Neural cell (in vitro differentiated cells): ENCODE results near the gene ZNF577. TPM values are rescaled to one million over a fixed set of nuclear protein-coding genes. Genes with fewer than 3 reads are reported as not detected.

ENCODE experiments used
- H2AFZ ChIP-seq: fragments of 200-600, 300-800 bp; sonication (generic), shearing (Covaris generic); 2 replicates; pipeline ENCODE4 v1.6.0; 2014; ENCODE audit warnings: low read depth, mild to moderate bottlenecking, antibody characterized with exemption, low read length, moderate library complexity
- H3F3A ChIP-seq: fragments of 200-600 bp; shearing (Covaris generic); 2 replicates; pipeline ENCODE4 v1.6.1; 2016; ENCODE audit warnings: mild to moderate bottlenecking, moderate library complexity, mixed read lengths, antibody characterized with exemption, low read length; ENCODE audit not compliant: insufficient read depth, poor library complexity, severe bottlenecking
- H3K27ac ChIP-seq: fragments of 200-600, 300-800 bp; sonication (generic), shearing (Covaris generic); 2 replicates; pipeline ENCODE4 v1.5.1; 2014; ENCODE audit warnings: mild to moderate bottlenecking, low read length, moderate library complexity
- H3K27me3 ChIP-seq: fragments of 300-800, 200-600 bp; sonication (generic), shearing (Covaris generic); 2 replicates; pipeline ENCODE4 v1.6.0; 2014; ENCODE audit warnings: mild to moderate bottlenecking, low read depth, low read length, moderate library complexity; ENCODE audit not compliant: insufficient read depth
- H3K36me3 ChIP-seq: fragments of 300-800, 200-600 bp; sonication (generic), shearing (Covaris generic); 2 replicates; pipeline ENCODE4 v1.5.1; 2014; ENCODE audit warnings: mild to moderate bottlenecking, antibody characterized with exemption, low read length, moderate library complexity; ENCODE audit not compliant: insufficient read depth
- H3K4me2 ChIP-seq: fragments of 300-800, 200-600 bp; sonication (generic), shearing (Covaris generic); 2 replicates; pipeline ENCODE4 v1.6.0; 2014; ENCODE audit warnings: mild to moderate bottlenecking, low read length
- H3K4me3 ChIP-seq: fragments of 300-800, 200-600 bp; sonication (generic), shearing (Covaris generic); 2 replicates; pipeline ENCODE4 v1.5.1; 2014; ENCODE audit warnings: mild to moderate bottlenecking, low read length, moderate library complexity
- H3K79me2 ChIP-seq: fragments of 200-600 bp; shearing (Covaris generic); replicated peaks from 2 replicates; pipeline ENCODE4 v1.6.0; 2014; ENCODE audit warnings: mild to moderate bottlenecking, low read length, moderate library complexity; ENCODE audit not compliant: insufficient read depth
- H3K9ac ChIP-seq: fragments of 300-800, 200-600 bp; sonication (generic), shearing (Covaris generic); 2 replicates; pipeline ENCODE4 v1.6.1; 2016; ENCODE audit warnings: mild to moderate bottlenecking, low read length, mixed read lengths
- H3K9me2 ChIP-seq: fragments of 200-600 bp; shearing (Covaris generic); 2 replicates; pipeline ENCODE4 v1.6.1; 2016; ENCODE audit warnings: mild to moderate bottlenecking, low read length, mixed read lengths; ENCODE audit not compliant: insufficient read depth
- H3K9me3 ChIP-seq: fragments of 200-600, 300-800 bp; sonication (generic), shearing (Covaris generic); 2 replicates; pipeline ENCODE4 v1.6.1; 2016; ENCODE audit warnings: mild to moderate bottlenecking, mixed run types, low read length, moderate library complexity, mixed read lengths
- H4K20me1 ChIP-seq: fragments of 200-600 bp; shearing (Covaris generic); 2 replicates; pipeline ENCODE4 v1.6.1; 2016; ENCODE audit warnings: mild to moderate bottlenecking, mixed run types; ENCODE audit not compliant: insufficient read depth
- EP300 ChIP-seq: fragments of 450-650 bp; conservative IDR thresholded peaks from 2 replicates; pipeline ENCODE4 v1.6.1; 2014; ENCODE audit warnings: antibody characterized with exemption, mild to moderate bottlenecking, moderate library complexity; ENCODE audit not compliant: poor library complexity, severe bottlenecking
- EZH2 ChIP-seq: fragments of 200-600, 300-800 bp; shearing (Covaris generic), sonication (generic); IDR thresholded peaks from 2 replicates; pipeline ENCODE4 v1.6.1; 2014; ENCODE audit warnings: antibody characterized with exemption, low read length, borderline replicate concordance, mild to moderate bottlenecking; ENCODE audit not compliant: insufficient read depth, poor library complexity, severe bottlenecking
- MXI1 ChIP-seq: fragments of 450-650 bp; conservative IDR thresholded peaks from 2 replicates; pipeline ENCODE4 v1.6.1; 2014; ENCODE audit warnings: antibody characterized with exemption, mild to moderate bottlenecking; ENCODE audit not compliant: poor library complexity, severe bottlenecking
- POLR2AphosphoS5 ChIP-seq: IDR thresholded peaks from 2 replicates; pipeline ENCODE4 v1.6.1; 2012
- RAD21 ChIP-seq: fragments of 450-650 bp; conservative IDR thresholded peaks from 2 replicates; pipeline ENCODE4 v1.6.1; 2014; ENCODE audit warnings: antibody characterized with exemption, mild to moderate bottlenecking, moderate library complexity
- SMC3 ChIP-seq: fragments of 450-650 bp; conservative IDR thresholded peaks from 2 replicates; pipeline ENCODE4 v1.6.1; 2014; ENCODE audit warnings: antibody characterized with exemption, mild to moderate bottlenecking, moderate library complexity; ENCODE audit not compliant: poor library complexity
- TAF1 ChIP-seq: IDR thresholded peaks from 2 replicates; pipeline ENCODE4 v1.6.1; 2012; ENCODE audit warnings: low read depth
- polyA plus RNA-seq: library from polyadenylated mRNA; depleted of rRNA; stranded (reverse); fragments of >200 nt; gene quantifications from 2 replicates; pipeline ENCODE4 v1.2.3, GENCODE V29; 2014
- TF ChIP-seq, protein P1 (sequence below): fragments of 450-650 bp; IDR thresholded peaks from 2 replicates; pipeline ENCODE4 v1.5.1; 2014; ENCODE audit warnings: antibody characterized with exemption, mild to moderate bottlenecking, moderate library complexity; ENCODE audit not compliant: poor library complexity, severe bottlenecking
- TF ChIP-seq, protein P2 (sequence below): IDR thresholded peaks from 2 replicates; pipeline ENCODE4 v1.6.1; 2012; ENCODE audit warnings: borderline replicate concordance

The ZNF577 gene
- polyA plus RNA-seq, 1 donor from 2014 or later: 54.1 TPM

DNA sequence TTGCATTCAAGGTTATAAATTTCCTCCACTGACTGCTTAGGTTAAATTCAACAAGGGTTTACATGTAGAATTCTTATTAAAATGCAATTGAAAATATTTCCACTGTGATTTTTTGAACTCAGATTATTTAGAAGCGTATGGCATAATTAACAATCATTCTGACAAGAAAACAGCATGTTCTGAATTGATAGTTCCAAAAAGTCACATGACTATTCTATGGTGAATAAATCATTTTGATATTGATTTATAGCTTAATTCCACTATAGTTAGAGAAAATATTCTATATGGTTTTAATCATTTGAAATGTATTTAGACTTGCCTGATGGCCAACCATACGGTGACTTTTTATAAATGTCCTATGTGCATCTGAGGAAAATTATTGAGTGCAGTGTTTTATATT is 3.0 kb downstream of the ZNF577 start:
- H3K27me3 ChIP-seq: no peaks in the 10 kb centered on the region
- no peak for TF ChIP-seq EP300
- TF ChIP-seq TAF1: no peak
- no peak for TF ChIP-seq POLR2AphosphoS5
- TF ChIP-seq EZH2: no peak
- TF ChIP-seq, protein P1, sequence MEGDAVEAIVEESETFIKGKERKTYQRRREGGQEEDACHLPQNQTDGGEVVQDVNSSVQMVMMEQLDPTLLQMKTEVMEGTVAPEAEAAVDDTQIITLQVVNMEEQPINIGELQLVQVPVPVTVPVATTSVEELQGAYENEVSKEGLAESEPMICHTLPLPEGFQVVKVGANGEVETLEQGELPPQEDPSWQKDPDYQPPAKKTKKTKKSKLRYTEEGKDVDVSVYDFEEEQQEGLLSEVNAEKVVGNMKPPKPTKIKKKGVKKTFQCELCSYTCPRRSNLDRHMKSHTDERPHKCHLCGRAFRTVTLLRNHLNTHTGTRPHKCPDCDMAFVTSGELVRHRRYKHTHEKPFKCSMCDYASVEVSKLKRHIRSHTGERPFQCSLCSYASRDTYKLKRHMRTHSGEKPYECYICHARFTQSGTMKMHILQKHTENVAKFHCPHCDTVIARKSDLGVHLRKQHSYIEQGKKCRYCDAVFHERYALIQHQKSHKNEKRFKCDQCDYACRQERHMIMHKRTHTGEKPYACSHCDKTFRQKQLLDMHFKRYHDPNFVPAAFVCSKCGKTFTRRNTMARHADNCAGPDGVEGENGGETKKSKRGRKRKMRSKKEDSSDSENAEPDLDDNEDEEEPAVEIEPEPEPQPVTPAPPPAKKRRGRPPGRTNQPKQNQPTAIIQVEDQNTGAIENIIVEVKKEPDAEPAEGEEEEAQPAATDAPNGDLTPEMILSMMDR: no peak
- no peak for TF ChIP-seq SMC3
- no peak for TF ChIP-seq MXI1
- TF ChIP-seq, protein P2, sequence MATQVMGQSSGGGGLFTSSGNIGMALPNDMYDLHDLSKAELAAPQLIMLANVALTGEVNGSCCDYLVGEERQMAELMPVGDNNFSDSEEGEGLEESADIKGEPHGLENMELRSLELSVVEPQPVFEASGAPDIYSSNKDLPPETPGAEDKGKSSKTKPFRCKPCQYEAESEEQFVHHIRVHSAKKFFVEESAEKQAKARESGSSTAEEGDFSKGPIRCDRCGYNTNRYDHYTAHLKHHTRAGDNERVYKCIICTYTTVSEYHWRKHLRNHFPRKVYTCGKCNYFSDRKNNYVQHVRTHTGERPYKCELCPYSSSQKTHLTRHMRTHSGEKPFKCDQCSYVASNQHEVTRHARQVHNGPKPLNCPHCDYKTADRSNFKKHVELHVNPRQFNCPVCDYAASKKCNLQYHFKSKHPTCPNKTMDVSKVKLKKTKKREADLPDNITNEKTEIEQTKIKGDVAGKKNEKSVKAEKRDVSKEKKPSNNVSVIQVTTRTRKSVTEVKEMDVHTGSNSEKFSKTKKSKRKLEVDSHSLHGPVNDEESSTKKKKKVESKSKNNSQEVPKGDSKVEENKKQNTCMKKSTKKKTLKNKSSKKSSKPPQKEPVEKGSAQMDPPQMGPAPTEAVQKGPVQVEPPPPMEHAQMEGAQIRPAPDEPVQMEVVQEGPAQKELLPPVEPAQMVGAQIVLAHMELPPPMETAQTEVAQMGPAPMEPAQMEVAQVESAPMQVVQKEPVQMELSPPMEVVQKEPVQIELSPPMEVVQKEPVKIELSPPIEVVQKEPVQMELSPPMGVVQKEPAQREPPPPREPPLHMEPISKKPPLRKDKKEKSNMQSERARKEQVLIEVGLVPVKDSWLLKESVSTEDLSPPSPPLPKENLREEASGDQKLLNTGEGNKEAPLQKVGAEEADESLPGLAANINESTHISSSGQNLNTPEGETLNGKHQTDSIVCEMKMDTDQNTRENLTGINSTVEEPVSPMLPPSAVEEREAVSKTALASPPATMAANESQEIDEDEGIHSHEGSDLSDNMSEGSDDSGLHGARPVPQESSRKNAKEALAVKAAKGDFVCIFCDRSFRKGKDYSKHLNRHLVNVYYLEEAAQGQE: no peak
- TF ChIP-seq RAD21: no peak
- no peak overlapping the region for H3K27ac ChIP-seq

DNA sequence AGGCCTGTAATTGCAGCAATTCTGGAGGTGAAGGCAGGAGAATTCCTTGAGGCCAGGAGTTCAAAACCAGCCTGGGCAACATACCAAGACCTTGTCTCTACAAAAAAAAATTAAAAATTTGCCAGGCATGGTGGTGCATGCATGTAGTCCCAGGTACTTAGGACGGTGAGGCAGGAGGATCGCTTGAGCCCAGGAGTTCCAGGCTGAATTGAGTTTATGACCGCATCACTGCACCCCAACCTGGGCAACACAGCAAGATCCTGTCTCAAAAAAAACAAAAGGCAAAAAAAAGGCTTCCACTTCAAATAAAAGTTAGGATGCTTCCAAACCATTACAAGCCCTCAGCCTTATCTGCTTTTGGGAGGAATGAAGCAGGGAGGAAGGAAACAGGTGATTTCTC is 5.2 kb downstream of the ZNF577 start:
- Histone ChIP-seq H4K20me1 (no peaks in the 10 kb centered on the region), H3K36me3 (peaks cover 4% of the 10 kb centered on the region)

More for the DNA sequence above, 3.0 kb downstream of the ZNF577 start:
- H3F3A ChIP-seq: no peaks in the 10 kb centered on the region
- H3K79me2 ChIP-seq: no peaks in the 10 kb centered on the region
- H3K36me3 ChIP-seq: peaks cover 17% of the 10 kb centered on the region
- H3K9me3 ChIP-seq: peaks cover 4% of the 10 kb centered on the region
- H2AFZ ChIP-seq: no peak overlapping the region
- H3K4me2 ChIP-seq: no peak overlapping the region
- H3K4me3 ChIP-seq: no peak overlapping the region
- no peaks in the 10 kb centered on the region for H4K20me1 ChIP-seq
- no peaks in the 10 kb centered on the region for H3K9me2 ChIP-seq
- H3K9ac ChIP-seq: no peak overlapping the region

More for the DNA sequence above, 5.2 kb downstream of the ZNF577 start:
- Histone ChIP-seq H3K9me3 (no peaks in the 10 kb centered on the region), H3K9ac (no peak overlapping the region), H3K9me2 (no peaks in the 10 kb centered on the region), H2AFZ (no peak overlapping the region), H3K27ac (no peak overlapping the region), H3K79me2 (no peaks in the 10 kb centered on the region), H3K4me3 (no peak overlapping the region), H3K4me2 (no peak overlapping the region), H3K27me3 (no peaks in the 10 kb centered on the region), H3F3A (no peaks in the 10 kb centered on the region)
- no peak for TF ChIP-seq MXI1
- no peak for TF ChIP-seq EZH2
- TF ChIP-seq EP300: no peak
- TF ChIP-seq SMC3: no peak
- no peak for TF ChIP-seq POLR2AphosphoS5
- TF ChIP-seq, protein P2: no peak
- TF ChIP-seq TAF1: no peak
- TF ChIP-seq RAD21: no peak
- TF ChIP-seq, protein P1: no peak
